Measurements from ENCODE around the gene EEF1G. TPM values are rescaled to one million over a fixed set of nuclear protein-coding genes. Genes with fewer than 3 reads are reported as not detected.

The EEF1G gene
- total RNA-seq, 2 experiments from 2014 or later: 1,058 to 1,098 TPM

GRCh38 chr11:62536301-62536957, 37.3 kb downstream of the EEF1G start:
- no peak overlapping the region for H3K27ac Mint-ChIP-seq
- POLR2A ChIA-PET: no interaction called here

DNA sequence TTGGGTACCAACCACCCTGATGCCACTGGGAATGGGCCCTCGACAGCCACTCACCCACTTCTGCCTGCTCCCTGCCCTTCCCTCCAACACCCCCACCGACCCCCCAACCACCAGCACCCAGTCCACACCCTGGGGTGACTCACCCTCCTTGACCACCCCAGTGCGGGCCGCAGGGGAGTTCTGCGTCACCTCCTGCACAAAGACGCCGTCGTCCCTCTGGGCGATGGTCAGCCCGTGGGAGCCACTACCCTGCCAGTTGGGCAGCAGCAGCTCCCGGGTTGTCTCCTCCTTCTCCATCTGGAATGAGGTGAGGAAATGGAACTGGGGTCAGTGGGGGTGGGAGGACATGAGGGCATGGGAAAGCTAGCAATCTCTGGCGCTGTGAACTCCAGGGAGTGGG, 37.9 kb downstream of the EEF1G start:
- Mint-ChIP-seq H3K27ac (no peak overlapping the region), H3K27me3 (ENCODE audit: low read depth) (no peaks in the 10 kb centered on the region), H3K36me3 (ENCODE audit: low read depth) (peaks cover 42% of the 10 kb centered on the region), H3K9me3 (ENCODE audit: insufficient read depth) (no peaks in the 10 kb centered on the region), H3K4me1 (ENCODE audit: low read depth) (peaks cover 29% of the 10 kb centered on the region), H3K4me3 (no peak overlapping the region)
- no peak for DNase-seq
- no peak for ATAC-seq
- ChIA-PET CTCF (interaction anchor here (0.9 kb wide), 1 partner anchor 141 kb away, joined by 5 read pairs; no protein-coding TSS in a partner anchor), POLR2A (interaction anchor here (0.6 kb wide), 1 partner anchor 1412 kb away, joined by 3 read pairs; no protein-coding TSS in a partner anchor)

More at GRCh38 chr11:62536301-62536957, 37.3 kb downstream of the EEF1G start:
- peaks cover 37% of the 10 kb centered on the region for H3K36me3 Mint-ChIP-seq (ENCODE audit: low read depth)
- DNase-seq (no peak), ATAC-seq (no peak)
- H3K4me3 Mint-ChIP-seq: no peak overlapping the region
- H3K27me3 Mint-ChIP-seq (ENCODE audit: low read depth): no peaks in the 10 kb centered on the region
- CTCF ChIA-PET: interaction anchor here (0.9 to 2.0 kb wide), 2 partner anchors 24 to 142 kb away, joined by 5 to 6 read pairs; no protein-coding TSS in a partner anchor
- H3K9me3 Mint-ChIP-seq (ENCODE audit: insufficient read depth): no peaks in the 10 kb centered on the region
- peaks cover 35% of the 10 kb centered on the region for H3K4me1 Mint-ChIP-seq (ENCODE audit: low read depth)

GRCh38 chr11:62534779-62535545, 38.7 kb downstream of the EEF1G start:
- POLR2A ChIA-PET: no interaction called here
- H3K27ac Mint-ChIP-seq: no peak overlapping the region

GRCh38 chr11:62532096-62532495, 41.6 kb downstream of the EEF1G start:
- DNase-seq (no peak), ATAC-seq (no peak)
- Mint-ChIP-seq H3K27me3 (ENCODE audit: low read depth) (no peaks in the 10 kb centered on the region), H3K9me3 (ENCODE audit: insufficient read depth) (no peaks in the 10 kb centered on the region), H3K4me1 (ENCODE audit: low read depth) (no peaks in the 10 kb centered on the region), H3K36me3 (ENCODE audit: low read depth) (peaks cover 75% of the 10 kb centered on the region), H3K27ac (no peak overlapping the region), H3K4me3 (no peak overlapping the region)
- ChIA-PET CTCF (no interaction called here), POLR2A (no interaction called here)

More at GRCh38 chr11:62534779-62535545, 38.7 kb downstream of the EEF1G start:
- H3K9me3 Mint-ChIP-seq (ENCODE audit: insufficient read depth): no peaks in the 10 kb centered on the region
- no peak overlapping the region for H3K4me3 Mint-ChIP-seq
- ATAC-seq: no peak
- no peaks in the 10 kb centered on the region for H3K27me3 Mint-ChIP-seq (ENCODE audit: low read depth)
- peaks cover 50% of the 10 kb centered on the region for H3K36me3 Mint-ChIP-seq (ENCODE audit: low read depth)
- H3K4me1 Mint-ChIP-seq (ENCODE audit: low read depth): peaks cover 22% of the 10 kb centered on the region
- no peak for DNase-seq
- CTCF ChIA-PET: no interaction called here

DNA sequence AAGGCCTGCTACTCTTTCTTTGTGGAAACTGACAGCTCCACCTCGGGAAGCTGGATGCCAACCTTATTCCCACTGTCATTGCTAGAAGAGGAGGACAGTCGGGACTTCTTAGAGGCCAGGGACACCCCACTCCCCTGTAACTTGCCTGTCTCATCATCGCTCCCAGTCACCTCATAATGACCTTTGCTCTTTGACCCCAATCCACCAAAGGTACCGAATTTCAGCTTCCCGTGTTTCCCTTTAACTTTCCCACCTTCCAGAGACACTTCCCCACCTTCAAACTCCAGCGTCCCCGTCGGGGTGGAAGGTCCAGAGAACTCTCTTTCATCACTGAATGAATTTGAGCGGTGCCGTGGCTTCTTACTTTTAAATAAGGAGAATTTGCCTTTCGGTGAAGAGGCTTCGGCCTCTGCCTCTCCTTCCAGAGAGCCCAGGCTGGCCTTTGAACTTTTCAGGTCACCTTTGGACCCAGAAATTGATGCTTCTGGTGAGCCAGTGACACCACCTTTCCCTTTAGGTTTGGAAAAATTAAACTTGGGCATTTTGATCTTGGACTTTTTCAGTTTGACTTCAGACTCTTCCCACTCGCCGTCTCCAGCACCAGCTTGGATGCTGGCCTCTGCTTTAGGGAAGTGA, 56.8 kb downstream of the EEF1G start:
- H3K27ac Mint-ChIP-seq: no peak overlapping the region

GRCh38 chr11:62514151-62514550, 59.5 kb downstream of the EEF1G start:
- peaks cover 3% of the 10 kb centered on the region for H3K27me3 Mint-ChIP-seq (ENCODE audit: low read depth)
- ChIA-PET POLR2A (interaction anchor here (1.1 kb wide), 1 partner anchor 99 kb away, joined by 3 read pairs; no protein-coding TSS in a partner anchor), CTCF (interaction anchor here (0.7 to 1.8 kb wide), 3 partner anchors 9 to 89 kb away, joined by 3 to 7 read pairs (median 3); no protein-coding TSS in a partner anchor)
- DNase-seq (no peak), ATAC-seq (peak; percentile 13)
- H3K9me3 Mint-ChIP-seq (ENCODE audit: insufficient read depth): no peaks in the 10 kb centered on the region
- H3K4me3 Mint-ChIP-seq: no peak overlapping the region
- no peak overlapping the region for H3K27ac Mint-ChIP-seq
- H3K4me1 Mint-ChIP-seq (ENCODE audit: low read depth): no peaks in the 10 kb centered on the region
- peaks cover 23% of the 10 kb centered on the region for H3K36me3 Mint-ChIP-seq (ENCODE audit: low read depth)

More for the DNA sequence above, 56.8 kb downstream of the EEF1G start:
- ChIA-PET CTCF (no interaction called here), POLR2A (no interaction called here)
- H3K9me3 Mint-ChIP-seq (ENCODE audit: insufficient read depth): no peaks in the 10 kb centered on the region
- H3K36me3 Mint-ChIP-seq (ENCODE audit: low read depth): peaks cover 35% of the 10 kb centered on the region
- H3K27me3 Mint-ChIP-seq (ENCODE audit: low read depth): no peaks in the 10 kb centered on the region
- no peak overlapping the region for H3K4me3 Mint-ChIP-seq
- no peak for ATAC-seq
- no peak for DNase-seq
- no peaks in the 10 kb centered on the region for H3K4me1 Mint-ChIP-seq (ENCODE audit: low read depth)

GRCh38 chr11:62513626-62514025, 60.1 kb downstream of the EEF1G start:
- Mint-ChIP-seq H3K4me3 (no peak overlapping the region), H3K36me3 (ENCODE audit: low read depth) (peaks cover 20% of the 10 kb centered on the region), H3K27me3 (ENCODE audit: low read depth) (peaks cover 7% of the 10 kb centered on the region), H3K9me3 (ENCODE audit: insufficient read depth) (no peaks in the 10 kb centered on the region), H3K27ac (no peak overlapping the region), H3K4me1 (ENCODE audit: low read depth) (no peaks in the 10 kb centered on the region)
- no peak for DNase-seq
- peak; percentile 12 for ATAC-seq
- CTCF ChIA-PET: no interaction called here
- POLR2A ChIA-PET: no interaction called here

GRCh38 chr11:62512961-62513360, 60.7 kb downstream of the EEF1G start:
- no peak for ATAC-seq
- no peaks in the 10 kb centered on the region for H3K4me1 Mint-ChIP-seq (ENCODE audit: low read depth)

More at GRCh38 chr11:62512961-62513360, 60.7 kb downstream of the EEF1G start:
- Mint-ChIP-seq H3K27ac (no peak overlapping the region), H3K27me3 (ENCODE audit: low read depth) (peaks cover 11% of the 10 kb centered on the region), H3K9me3 (ENCODE audit: insufficient read depth) (no peaks in the 10 kb centered on the region), H3K36me3 (ENCODE audit: low read depth) (peaks cover 16% of the 10 kb centered on the region), H3K4me3 (no peak overlapping the region)
- POLR2A ChIA-PET: no interaction called here
- no peak for DNase-seq
- CTCF ChIA-PET: interaction anchor here (1.5 kb wide), 1 partner anchor 30 kb away, joined by 4 read pairs; no protein-coding TSS in a partner anchor

Small RNA genes lying within 50 kb of the gene (microRNA-seq; reads per million reads assigned to microRNA genes)
- gene MIR6747: not detected

Other genes with a start within 250 kb of the EEF1G start
- 10 to 100 TPM; 11.5 to 12.4 TPM for gene ASRGL1, start 236.4 kb downstream of the EEF1G start, total RNA-seq
- gene SCGB1A1, start 154.9 kb downstream of the EEF1G start, total RNA-seq: not detected
- gene AHNAK, start 27.1 kb downstream of the EEF1G start, total RNA-seq: 100 to 1,000 TPM; 123 to 129 TPM
- 10 to 100 TPM; 22.2 to 25.0 TPM for gene TUT1, start 17.6 kb upstream of the EEF1G start, total RNA-seq
- 100 to 1,000 TPM; 249 to 273 TPM for gene MTA2, start 28.0 kb upstream of the EEF1G start, total RNA-seq
- gene EML3, start 38.9 kb upstream of the EEF1G start, total RNA-seq: 100 to 1,000 TPM; 120 to 144 TPM
- gene ROM1, start 39.4 kb upstream of the EEF1G start, total RNA-seq: 1 to 10 TPM; 1.3 to 2.0 TPM
- gene B3GAT3, start 48.1 kb upstream of the EEF1G start, total RNA-seq: 10 to 100 TPM; 63.0 to 64.8 TPM
- gene GANAB, start 72.7 kb upstream of the EEF1G start, total RNA-seq: 100 to 1,000 TPM; 297 to 310 TPM
- 10 to 100 TPM; 28.9 to 29.2 TPM for gene INTS5, start 79.4 kb upstream of the EEF1G start, total RNA-seq
- 100 to 1,000 TPM; 131 to 133 TPM for gene C11orf98, start 91.3 kb upstream of the EEF1G start, total RNA-seq
- 10 to 100 TPM; 21.9 to 22.8 TPM for gene CSKMT, start 91.4 kb upstream of the EEF1G start, total RNA-seq
- 1 to 10 TPM; 7.5 TPM for gene UQCC3, start 97.8 kb upstream of the EEF1G start, total RNA-seq
- 10 to 100 TPM; 22.3 to 25.0 TPM for gene LBHD1, start 98.4 kb upstream of the EEF1G start, total RNA-seq
- gene UBXN1, start 105.2 kb upstream of the EEF1G start, total RNA-seq: 100 to 1,000 TPM; 107 to 118 TPM
- under 1 TPM; 0.21 to 0.34 TPM for gene LRRN4CL, start 115.6 kb upstream of the EEF1G start, total RNA-seq
- 10 to 100 TPM; 30.3 to 39.9 TPM for gene BSCL2, start 133.5 kb upstream of the EEF1G start, total RNA-seq
- gene GNG3, start 133.8 kb upstream of the EEF1G start, total RNA-seq: not detected
- gene HNRNPUL2, start 153.6 kb upstream of the EEF1G start, total RNA-seq: 10 to 100 TPM; 65.4 to 67.0 TPM
- 10 to 100 TPM; 44.3 to 46.1 TPM for gene TTC9C, start 154.6 kb upstream of the EEF1G start, total RNA-seq
- 10 to 100 TPM; 12.4 to 12.8 TPM for gene ZBTB3, start 180.3 kb upstream of the EEF1G start, total RNA-seq
- 10 to 100 TPM; 89.7 to 96.6 TPM for gene POLR2G, start 187.7 kb upstream of the EEF1G start, total RNA-seq
- gene TAF6L, start 197.5 kb upstream of the EEF1G start, total RNA-seq: 10 to 100 TPM; 21.8 to 23.7 TPM
- gene TMEM179B, start 213.5 kb upstream of the EEF1G start, total RNA-seq: 10 to 100 TPM; 37.3 to 40.8 TPM
- gene TMEM223, start 218.1 kb upstream of the EEF1G start, total RNA-seq: 10 to 100 TPM; 20.1 to 20.3 TPM
- gene NXF1, start 231.5 kb upstream of the EEF1G start, total RNA-seq: 100 to 1,000 TPM; 110 to 111 TPM